Inferior parietal cortex (tissue), 1 donor: ENCODE measurements around the gene ZBTB8A.
"Not testable (repeated sequence)": the region's sequence is repeated elsewhere in the genome, so short reads cannot be mapped to it uniquely, and the experiment has no call there.

ENCODE experiments used
- DNase-seq: peaks from one replicate; pipeline ENCODE4 v3.0.0-alpha.2; 2016; ENCODE audit errors: extremely low spot score

The ZBTB8A gene

GRCh38 chr1:32619701-32620485 lies 80.7 kb downstream of the ZBTB8A start:
- DNase-seq = peak; percentile 56

GRCh38 chr1:32622205-32622604 lies 83.0 kb downstream of the ZBTB8A start:
- no peak for DNase-seq

DNA sequence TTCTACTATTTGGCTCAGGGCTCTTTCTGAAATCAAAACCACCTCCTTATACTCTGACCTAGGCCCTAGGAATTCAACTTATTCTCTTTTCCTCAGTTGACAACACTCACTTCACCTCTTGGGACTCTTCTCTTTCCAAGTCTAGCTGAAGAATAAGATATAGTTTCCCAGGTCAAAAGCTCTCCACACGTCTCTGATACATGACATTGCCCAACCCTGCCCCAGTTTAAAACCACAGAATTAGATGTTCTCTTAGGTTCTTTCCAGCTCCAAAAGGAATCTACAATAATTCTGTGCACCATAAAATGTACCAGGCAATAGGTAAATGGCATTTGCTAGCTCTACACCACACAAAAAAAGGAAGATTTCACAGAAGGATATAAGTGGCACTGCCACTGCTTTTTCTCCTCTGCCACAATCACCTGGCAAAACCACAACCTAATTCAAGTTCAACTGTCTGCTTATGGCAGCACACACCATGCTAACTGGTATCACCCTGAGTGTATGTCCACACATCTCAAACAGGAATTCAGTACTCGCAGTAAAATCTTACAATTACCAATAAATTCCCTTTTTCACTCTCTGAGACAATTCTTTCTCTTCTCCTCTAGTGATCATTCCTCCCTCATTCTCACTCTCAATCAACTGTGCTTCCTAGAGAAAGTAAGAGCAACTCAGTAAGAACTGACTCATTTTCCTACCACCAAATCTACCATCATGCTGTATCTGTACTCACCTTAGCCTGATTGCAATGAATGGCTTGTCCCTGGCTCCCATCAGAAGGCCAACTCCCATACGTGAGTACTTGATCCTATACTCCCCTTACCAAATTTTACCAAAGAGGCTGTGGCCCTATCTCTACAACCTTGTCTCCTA lies 83.8 kb downstream of the ZBTB8A start:
- no peak for DNase-seq

DNA sequence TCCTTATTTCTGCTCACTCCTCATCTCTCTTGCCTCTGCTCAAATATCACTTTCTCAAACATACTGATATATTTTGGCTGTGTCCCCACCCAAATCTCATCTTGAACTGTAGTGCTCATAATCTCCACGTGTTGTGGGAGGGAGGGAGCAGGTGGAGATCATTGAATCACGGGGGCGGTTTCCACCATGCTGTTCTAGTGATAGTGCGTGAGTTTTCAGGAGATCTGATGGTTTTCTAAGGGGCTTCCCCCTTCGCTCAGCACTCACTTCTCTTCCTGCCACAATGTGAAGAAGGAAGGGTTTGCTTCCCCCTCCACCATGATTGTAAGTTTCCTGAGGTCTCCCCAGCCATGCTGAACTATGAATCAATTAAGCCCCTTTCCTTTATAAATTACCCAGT lies 84.5 kb downstream of the ZBTB8A start:
- DNase-seq = no peak

DNA sequence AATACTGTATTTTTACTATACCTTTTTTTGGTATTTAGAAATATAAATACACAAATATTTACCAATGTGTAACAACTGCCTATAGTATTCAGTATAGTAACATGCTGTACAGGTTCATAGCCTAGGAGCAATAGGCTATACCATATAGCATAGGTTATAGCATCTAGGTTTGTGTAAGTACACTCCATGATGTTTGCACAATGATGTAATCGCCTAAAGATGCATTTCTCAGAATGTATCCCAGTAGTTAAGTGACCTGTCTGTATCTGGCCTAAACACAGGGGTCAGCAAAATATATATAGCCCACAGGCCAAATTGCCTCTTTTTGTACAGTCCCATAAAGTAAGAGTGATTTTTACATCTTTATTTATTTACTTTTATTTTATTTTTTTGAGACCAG lies 86.9 kb downstream of the ZBTB8A start:
- no peak for DNase-seq

- DNase-seq = no peak
Observed at GRCh38 chr1:32627596-32628162, 88.5 kb downstream of the ZBTB8A start.

DNA sequence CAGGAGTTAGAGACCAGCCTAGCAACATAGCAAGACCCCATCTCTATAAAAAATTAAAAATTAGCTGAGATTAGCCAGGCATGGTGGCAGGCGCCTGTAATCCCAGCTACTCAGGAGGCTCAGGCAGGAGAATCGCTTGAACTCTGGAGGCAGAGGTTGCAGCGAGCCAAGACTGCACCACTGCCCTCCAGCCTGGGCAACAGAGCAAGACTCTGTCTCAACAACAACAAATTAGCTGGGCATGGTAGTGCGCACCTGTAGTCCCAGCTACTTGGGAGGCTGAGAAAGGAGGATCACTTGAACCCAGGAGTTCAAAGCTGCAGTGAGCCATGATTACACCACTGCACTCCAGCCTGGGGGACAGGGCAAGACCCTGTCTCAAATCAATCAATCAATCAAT lies 90.9 kb downstream of the ZBTB8A start:
- DNase-seq = not testable (repeated sequence)

GRCh38 chr1:32632829-32633228 lies 93.6 kb downstream of the ZBTB8A start:
- no peak for DNase-seq

DNA sequence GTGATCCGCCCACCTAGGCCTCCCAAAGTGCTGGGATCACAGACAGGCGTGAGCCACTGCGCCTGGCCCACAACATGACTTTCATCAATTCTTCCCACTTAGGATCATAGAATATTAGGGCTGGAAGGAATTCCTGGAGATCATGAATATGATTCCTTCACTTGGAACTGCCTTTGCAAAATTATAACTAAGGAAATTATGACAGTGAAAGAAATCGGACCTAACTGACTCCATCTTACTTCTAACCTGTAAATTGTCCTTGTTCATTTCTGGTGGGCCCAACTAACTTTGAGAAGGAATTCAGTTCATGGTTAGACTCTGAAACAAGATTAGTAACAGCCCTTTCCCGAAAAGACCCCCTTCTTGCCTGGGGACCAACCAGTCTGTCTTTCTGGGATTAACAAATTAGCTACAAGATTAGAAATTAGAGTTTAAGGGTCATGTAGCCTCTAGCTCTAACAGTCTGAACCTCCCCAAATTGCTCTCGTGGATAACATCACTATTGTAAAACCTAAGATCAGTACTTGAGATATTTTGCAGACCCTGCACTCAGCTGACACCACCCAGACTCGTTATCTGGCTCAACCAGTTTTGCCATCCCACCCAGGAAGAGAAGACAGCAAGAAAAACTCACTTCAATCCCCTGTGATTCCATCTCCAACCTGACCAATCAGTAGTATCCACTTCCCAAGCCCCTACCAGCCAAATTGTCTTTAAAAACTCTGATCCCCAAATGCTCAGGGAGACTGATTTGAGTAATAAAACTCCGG lies 96.5 kb downstream of the ZBTB8A start:
- DNase-seq = no peak

DNA sequence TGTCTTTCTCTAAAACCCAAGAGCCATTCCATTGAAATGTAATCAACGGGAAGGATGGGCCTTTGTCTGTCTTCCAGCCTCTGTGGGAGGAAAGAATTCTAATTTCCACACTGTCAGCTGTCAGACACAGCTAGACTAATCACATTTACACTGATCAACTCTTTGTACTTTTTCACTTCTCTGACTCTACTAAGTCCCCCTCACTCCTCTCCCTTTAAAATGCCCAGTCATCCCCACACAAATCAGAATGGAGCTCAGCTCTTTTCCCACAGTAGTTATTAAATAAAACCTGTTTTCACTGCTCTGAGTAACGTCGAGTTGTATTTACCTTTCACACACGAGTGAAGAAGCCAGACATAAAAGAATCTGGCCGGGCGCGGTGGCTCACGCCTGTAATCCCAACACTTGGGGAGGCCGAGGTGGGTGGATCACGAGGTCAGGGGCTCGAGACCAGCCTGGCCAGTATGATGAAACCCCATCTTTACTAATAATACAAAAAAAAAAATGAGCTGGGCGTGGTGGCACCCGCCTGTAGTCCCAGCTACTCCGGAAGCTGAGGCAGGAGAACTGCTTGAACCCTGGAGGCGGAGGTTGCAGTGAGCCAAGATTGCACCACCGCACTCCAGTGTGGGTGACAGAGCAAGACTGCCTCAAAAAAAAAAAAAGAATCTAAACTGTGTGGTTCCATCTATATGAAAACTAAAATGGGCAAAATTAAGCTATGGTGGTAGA lies 97.9 kb downstream of the ZBTB8A start:
- no peak for DNase-seq

DNA sequence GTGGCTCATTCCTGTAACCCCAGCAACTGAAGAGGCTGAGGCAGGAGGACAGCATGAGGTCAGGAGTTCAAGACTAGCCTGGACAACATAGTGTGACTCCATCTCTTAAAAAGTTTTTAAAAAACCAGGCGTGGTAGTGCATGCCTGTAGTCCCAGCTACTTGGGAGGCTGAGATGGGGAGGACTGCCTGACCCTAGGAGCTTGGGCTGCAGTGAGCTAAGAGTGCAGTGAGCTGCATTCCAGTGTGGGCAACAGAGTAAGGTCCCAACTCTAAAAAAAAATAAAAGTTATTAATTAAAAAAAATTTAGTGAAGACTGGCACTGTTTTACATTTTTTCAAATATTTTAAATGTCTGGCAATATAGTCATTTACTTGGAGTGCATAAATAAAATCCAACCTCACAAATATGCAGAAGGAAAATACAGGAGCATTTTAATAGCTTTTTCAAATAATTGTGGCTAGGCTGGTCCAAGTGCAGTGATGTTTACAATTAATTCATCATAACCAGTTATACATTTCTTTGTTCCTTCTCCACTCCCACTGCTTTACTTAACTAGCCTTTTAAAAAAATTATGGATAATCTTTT lies 100.4 kb downstream of the ZBTB8A start:
- DNase-seq = no peak

GRCh38 chr1:32642292-32642827 lies 103.1 kb downstream of the ZBTB8A start:
- DNase-seq = not testable (repeated sequence)

DNA sequence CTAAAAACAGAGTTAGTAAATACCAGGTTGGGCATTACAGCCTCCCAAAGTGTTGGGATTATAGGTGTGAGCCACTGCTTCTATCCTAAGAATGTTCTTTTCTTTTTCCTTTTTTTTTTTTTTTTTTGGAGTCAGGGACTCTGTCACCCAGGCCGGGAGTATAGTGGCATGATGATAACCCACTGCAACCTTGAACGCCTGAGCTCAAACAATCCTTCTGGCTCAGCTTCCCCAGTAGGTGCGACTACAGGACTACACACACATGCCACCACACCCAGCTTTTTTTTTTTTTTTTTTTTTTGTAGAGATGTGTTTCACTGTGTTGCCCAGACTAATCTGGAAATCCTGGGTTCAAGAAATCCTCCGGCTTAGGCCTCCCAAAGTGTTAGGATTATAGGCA lies 105.2 kb downstream of the ZBTB8A start:
- no peak for DNase-seq

DNA sequence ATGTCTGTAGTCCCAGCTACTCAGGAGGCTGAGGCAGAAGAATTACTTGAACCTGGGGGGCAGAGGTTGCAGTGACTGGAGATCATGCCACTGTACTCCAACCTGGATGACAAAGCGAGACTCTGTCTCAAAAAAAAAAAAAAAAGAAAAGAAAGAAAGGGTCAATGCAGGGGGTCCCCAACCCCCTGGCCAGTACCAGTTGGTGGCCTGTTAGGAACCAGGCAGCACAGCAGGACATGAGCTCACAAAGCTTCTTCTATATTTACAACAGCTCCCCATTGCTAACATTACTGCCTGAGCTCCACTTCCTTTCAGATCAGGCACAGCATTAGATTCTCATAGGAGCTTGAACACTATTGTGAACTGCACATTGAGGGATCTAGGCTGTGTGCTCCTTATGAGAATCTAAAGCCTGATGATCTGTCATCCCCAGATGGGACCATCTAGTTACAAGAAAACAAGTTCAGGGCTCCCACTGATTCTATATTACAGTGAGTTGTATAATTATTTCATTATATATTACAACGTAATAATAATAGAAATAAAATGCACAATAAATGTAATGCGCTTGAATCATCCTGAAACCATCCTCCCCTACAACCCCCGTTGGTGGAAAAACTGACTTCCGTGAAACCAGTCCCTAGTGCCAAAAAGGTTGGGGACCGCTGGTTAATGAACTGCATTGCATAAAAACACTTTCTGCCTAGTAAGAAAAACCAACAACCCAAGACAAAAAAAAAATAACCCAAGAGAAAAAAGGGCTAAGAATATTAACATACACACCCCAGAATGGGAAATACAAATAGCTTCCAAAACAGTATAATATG lies 108.3 kb downstream of the ZBTB8A start:
- no peak for DNase-seq

DNA sequence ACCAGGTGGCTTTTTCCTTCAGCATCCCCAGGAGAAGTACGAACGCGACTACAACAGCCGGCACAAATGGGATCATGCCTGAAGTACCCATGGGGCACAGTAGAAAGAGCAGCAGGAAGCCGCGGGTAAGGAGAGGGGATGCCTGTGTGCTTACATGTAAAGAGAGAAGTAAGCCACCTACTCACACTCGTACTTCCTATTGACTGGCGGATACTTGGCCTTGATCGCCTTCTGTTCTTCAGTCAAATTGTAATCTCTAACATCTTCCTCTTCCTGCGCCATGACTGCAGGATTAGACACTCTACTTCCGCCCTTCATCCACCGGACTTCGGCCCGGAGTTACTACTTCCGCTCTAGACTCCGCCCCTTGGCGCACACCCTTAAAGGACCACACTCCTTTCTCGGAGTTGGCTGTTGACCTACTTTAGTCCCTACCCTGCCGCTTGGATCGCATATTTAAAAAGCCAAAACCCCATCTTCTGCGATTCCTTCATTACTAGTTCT lies 111.1 kb downstream of the ZBTB8A start, which contains the start of gene ZBTB8OS:
Gene ZBTB8OS, minus strand, starts transcription at position 303 of the 504 bp plus-strand sequence. Its CDS starts 21 bp downstream, at position 282.
- DNase-seq = peak; percentile 98

- DNase-seq = peak; percentile 97
Observed at GRCh38 chr1:32650752-32651460, 111.7 kb downstream of the ZBTB8A start, which contains the start of gene RBBP4. RBBP4 (plus strand) TSS chr1:32651208; CDS start chr1:32651307, 99 bp downstream.

GRCh38 chr1:32651461-32652073 lies 112.3 kb downstream of the ZBTB8A start:
- DNase-seq = no peak
